Neural progenitor cell (in vitro differentiated cells): ENCODE data around the gene KLHL42. TPM values are rescaled to one million over a fixed set of nuclear protein-coding genes. Genes with fewer than 3 reads are reported as not detected.

Experiments
- DNase-seq: peaks from one replicate; pipeline ENCODE4 v3.0.0-alpha.2; 2016; ENCODE audit warnings: low spot score
- H2AFZ ChIP-seq: fragments of 200-600 bp; sonication (generic); replicated peaks from 2 replicates; pipeline ENCODE4 v1.6.1; 2016; ENCODE audit warnings: antibody characterized with exemption
- H3F3A ChIP-seq: fragments of 200-600 bp; sonication (generic); 2 replicates; pipeline ENCODE4 v1.6.1; 2016; ENCODE audit warnings: antibody characterized with exemption, low read depth
- H3K27ac ChIP-seq: fragments of 200-600 bp; sonication (generic); 2 replicates; pipeline ENCODE4 v1.5.1; 2016; ENCODE audit warnings: mild to moderate bottlenecking
- H3K27me3 ChIP-seq: fragments of 200-600 bp; sonication (generic); 2 replicates; pipeline ENCODE4 v1.6.1; 2016; ENCODE audit warnings: mild to moderate bottlenecking, moderate library complexity
- H3K36me3 ChIP-seq: fragments of 200-600 bp; sonication (generic); 2 replicates; pipeline ENCODE4 v1.5.1; 2016
- H3K4me1 ChIP-seq: fragments of 200-600 bp; sonication (generic); 2 replicates; pipeline ENCODE4 v1.6.1; 2016; ENCODE audit warnings: mixed run types
- H3K4me2 ChIP-seq: fragments of 200-600 bp; sonication (generic); 2 replicates; pipeline ENCODE4 v1.6.1; 2016
- H3K4me3 ChIP-seq: fragments of 200-600 bp; sonication (generic); 2 replicates; pipeline ENCODE4 v1.5.1; 2016
- H3K79me2 ChIP-seq: fragments of 200-600 bp; sonication (generic); 2 replicates; pipeline ENCODE4 v1.6.1; 2016; ENCODE audit warnings: low read depth
- H3K9ac ChIP-seq: fragments of 200-600 bp; sonication (generic); 2 replicates; pipeline ENCODE4 v1.6.1; 2016
- H3K9me3 ChIP-seq: fragments of 200-600 bp; sonication (generic); 2 replicates; pipeline ENCODE4 v1.5.1; 2016; ENCODE audit warnings: low read depth
- H4K20me1 ChIP-seq: fragments of 200-600 bp; sonication (generic); 2 replicates; pipeline ENCODE4 v1.6.1; 2016; ENCODE audit warnings: low read depth
- H3K27ac Mint-ChIP-seq: 3 replicates; pipeline ENCODE4 v1.8.0; 2021; ENCODE audit warnings: mixed read lengths
- H3K27me3 Mint-ChIP-seq: 2 replicates; pipeline ENCODE4 v1.8.0; 2022; ENCODE audit warnings: low read depth, mild to moderate bottlenecking, inconsistent platforms, moderate library complexity, mixed read lengths; ENCODE audit not compliant: insufficient read depth
- H3K36me3 Mint-ChIP-seq: 3 replicates; pipeline ENCODE4 v1.8.0; 2021; ENCODE audit warnings: mixed read lengths
- H3K4me1 Mint-ChIP-seq: 3 replicates; pipeline ENCODE4 v1.8.0; 2021; ENCODE audit warnings: mixed read lengths
- H3K4me3 Mint-ChIP-seq: 3 replicates; pipeline ENCODE4 v1.8.0; 2021; ENCODE audit warnings: mild to moderate bottlenecking, moderate library complexity, mixed read lengths
- H3K9me3 Mint-ChIP-seq: 3 replicates; pipeline ENCODE4 v1.8.0; 2020; ENCODE audit warnings: mixed read lengths
- CTCF ChIP-seq: fragments of 200-600 bp; sonication (generic); IDR thresholded peaks from 2 replicates; pipeline ENCODE4 v1.5.1; 2017; ENCODE audit warnings: antibody characterized with exemption, mild to moderate bottlenecking
- EZH2 ChIP-seq: fragments of 200-600 bp; sonication (generic); IDR thresholded peaks from 2 replicates; pipeline ENCODE4 v1.6.1; 2017; ENCODE audit warnings: antibody characterized with exemption, mild to moderate bottlenecking, moderate library complexity
- EZH2phosphoT487 ChIP-seq: fragments of 200-600 bp; sonication (generic); IDR thresholded peaks from 2 replicates; pipeline ENCODE4 v1.6.1; 2017; ENCODE audit warnings: antibody characterized with exemption
- total RNA-seq: library from RNA; depleted of rRNA; stranded (reverse); fragments of >200 nt; gene quantifications from 2 replicates; pipeline ENCODE4 v1.2.3, GENCODE V29; 2015; ENCODE audit warnings: low replicate concordance

The KLHL42 gene
- total RNA-seq, 1 donor from 2014 or later = 21.6 TPM

GRCh38 chr12:27796128-27796527 is 16.1 kb downstream of the KLHL42 start:
- no peaks in the 10 kb centered on the region for H3K9me3 Mint-ChIP-seq
- H3K27me3 ChIP-seq = no peaks in the 10 kb centered on the region
- no peak for DNase-seq
- H3K4me1 ChIP-seq = no peaks in the 10 kb centered on the region
- H3K79me2 ChIP-seq = peaks cover 2% of the 10 kb centered on the region
- no peak overlapping the region for H3K27ac Mint-ChIP-seq
- H3F3A ChIP-seq = no peaks in the 10 kb centered on the region
- TF ChIP-seq CTCF (no peak), EZH2 (no peak), EZH2phosphoT487 (no peak)
- no peaks in the 10 kb centered on the region for H3K4me1 Mint-ChIP-seq
- H3K27ac ChIP-seq = no peak overlapping the region
- no peaks in the 10 kb centered on the region for H4K20me1 ChIP-seq
- H3K9ac ChIP-seq = no peak overlapping the region
- no peak overlapping the region for H3K4me3 ChIP-seq
- H3K4me2 ChIP-seq = no peak overlapping the region
- no peaks in the 10 kb centered on the region for H3K9me3 ChIP-seq
- no peak overlapping the region for H3K4me3 Mint-ChIP-seq
- no peaks in the 10 kb centered on the region for H3K36me3 ChIP-seq
- no peak overlapping the region for H2AFZ ChIP-seq
- H3K27me3 Mint-ChIP-seq = no peaks in the 10 kb centered on the region
- peaks cover 37% of the 10 kb centered on the region for H3K36me3 Mint-ChIP-seq

GRCh38 chr12:27797301-27798025 is 17.4 kb downstream of the KLHL42 start:
- H3K4me1 Mint-ChIP-seq = no peaks in the 10 kb centered on the region
- no peak overlapping the region for H3K4me3 Mint-ChIP-seq
- no peak for DNase-seq
- H3K4me1 ChIP-seq = no peaks in the 10 kb centered on the region
- H3K27me3 Mint-ChIP-seq = no peaks in the 10 kb centered on the region
- no peak overlapping the region for H2AFZ ChIP-seq
- no peak for TF ChIP-seq EZH2
- no peaks in the 10 kb centered on the region for H3F3A ChIP-seq
- H3K4me3 ChIP-seq = no peak overlapping the region
- H3K27ac ChIP-seq = no peak overlapping the region
- H4K20me1 ChIP-seq = no peaks in the 10 kb centered on the region
- peaks cover 27% of the 10 kb centered on the region for H3K36me3 Mint-ChIP-seq
- no peaks in the 10 kb centered on the region for H3K9me3 ChIP-seq
- H3K27me3 ChIP-seq = no peaks in the 10 kb centered on the region
- H3K27ac Mint-ChIP-seq = no peak overlapping the region
- no peak overlapping the region for H3K4me2 ChIP-seq
- H3K79me2 ChIP-seq = no peaks in the 10 kb centered on the region
- no peaks in the 10 kb centered on the region for H3K9me3 Mint-ChIP-seq
- H3K9ac ChIP-seq = no peak overlapping the region
- H3K36me3 ChIP-seq = no peaks in the 10 kb centered on the region

DNA sequence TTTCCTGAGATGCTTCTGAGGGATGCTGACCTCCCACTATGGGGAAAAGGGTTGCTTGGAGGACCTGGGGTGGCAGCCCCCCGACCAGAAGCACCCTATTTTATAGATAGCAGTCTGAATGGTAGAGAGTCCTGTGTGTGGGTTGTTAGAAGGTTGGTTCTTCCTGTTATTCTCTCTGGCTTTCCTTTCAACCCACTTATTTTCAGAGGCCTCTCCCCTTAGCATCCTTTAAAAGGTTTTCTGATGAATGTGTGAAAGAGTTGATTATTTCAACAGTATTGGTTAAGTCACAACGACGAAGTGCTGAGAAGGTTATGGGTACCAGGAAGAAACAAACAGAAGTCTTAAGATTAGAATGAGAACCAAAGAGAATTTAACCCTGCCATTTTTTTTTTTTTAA is 20.8 kb downstream of the KLHL42 start:
- H2AFZ ChIP-seq = no peak overlapping the region
- H3K27ac Mint-ChIP-seq = no peak overlapping the region
- no peaks in the 10 kb centered on the region for H3F3A ChIP-seq
- H3K4me3 Mint-ChIP-seq = no peak overlapping the region
- H3K27me3 ChIP-seq = no peaks in the 10 kb centered on the region
- H3K9me3 ChIP-seq = no peaks in the 10 kb centered on the region
- no peaks in the 10 kb centered on the region for H3K79me2 ChIP-seq
- no peak for DNase-seq
- no peaks in the 10 kb centered on the region for H3K27me3 Mint-ChIP-seq
- TF ChIP-seq EZH2phosphoT487 (no peak), CTCF (no peak)
- no peaks in the 10 kb centered on the region for H3K36me3 ChIP-seq
- H3K36me3 Mint-ChIP-seq = peaks cover 17% of the 10 kb centered on the region
- no peak overlapping the region for H3K9ac ChIP-seq
- H4K20me1 ChIP-seq = no peaks in the 10 kb centered on the region
- H3K4me3 ChIP-seq = no peak overlapping the region
- H3K9me3 Mint-ChIP-seq = no peaks in the 10 kb centered on the region
- H3K4me2 ChIP-seq = no peak overlapping the region
- H3K27ac ChIP-seq = no peak overlapping the region
- no peaks in the 10 kb centered on the region for H3K4me1 ChIP-seq
- H3K4me1 Mint-ChIP-seq = no peaks in the 10 kb centered on the region

GRCh38 chr12:27801630-27802029 is 21.6 kb downstream of the KLHL42 start:
- H3K27me3 ChIP-seq = no peaks in the 10 kb centered on the region
- no peaks in the 10 kb centered on the region for H3F3A ChIP-seq
- H3K4me2 ChIP-seq = no peak overlapping the region
- no peak for DNase-seq
- no peak overlapping the region for H3K9ac ChIP-seq
- no peak overlapping the region for H3K4me3 ChIP-seq
- Mint-ChIP-seq H3K27ac (no peak overlapping the region), H3K27me3 (no peaks in the 10 kb centered on the region), H3K4me3 (no peak overlapping the region), H3K36me3 (peaks cover 17% of the 10 kb centered on the region), H3K4me1 (no peaks in the 10 kb centered on the region), H3K9me3 (no peaks in the 10 kb centered on the region)
- H4K20me1 ChIP-seq = no peaks in the 10 kb centered on the region
- H2AFZ ChIP-seq = no peak overlapping the region
- H3K27ac ChIP-seq = no peak overlapping the region
- no peaks in the 10 kb centered on the region for H3K36me3 ChIP-seq
- no peaks in the 10 kb centered on the region for H3K79me2 ChIP-seq
- H3K9me3 ChIP-seq = no peaks in the 10 kb centered on the region
- H3K4me1 ChIP-seq = no peaks in the 10 kb centered on the region
- no peak for TF ChIP-seq CTCF
- TF ChIP-seq EZH2phosphoT487 = no peak
- no peak for TF ChIP-seq EZH2
